K562 (cell line): ENCODE measurements around the gene CMPK1. TPM values are rescaled to one million over a fixed set of nuclear protein-coding genes. Genes with fewer than 3 reads are reported as not detected.

Experiments
- ATAC-seq: fragments of 200-7000 bp; cut with Tn5 transposase; 3 replicates; pipeline ENCODE4 v1.9.1; 2020; ENCODE audit warnings: moderate library complexity
- BruUV-seq: library from RNA; stranded (reverse); fragments of 400-500 nt; replicated peaks from 2 replicates; lab custom pipeline; 2021; lab: Mats Ljungman, UMichigan
- CTCF ChIA-PET: fragments of 300-600 bp; formaldehyde crosslinking; extraction: SDS; loops from one replicate; lab custom pipeline; 2021; ENCODE audit warnings: low intra/inter-chr PET ratio; lab: Yijun Ruan, JAX
- POLR2A ChIA-PET: fragments of 300-600, 350-650 bp; sonication (Branson Sonifier 250); formaldehyde crosslinking; extraction: SDS; loops from one replicate; lab custom pipeline; 2021; ENCODE audit warnings: antibody characterized with exemption, inconsistent platforms; lab: Yijun Ruan, JAX
- DNase-seq, 4 experiments: peaks; one replicate each; pipeline versions ENCODE4 v3.0.0 to v3.0.0-alpha.2; 2011 to 2018; ENCODE audit warnings: low spot score in 3 of 4, mixed read lengths in 3 of 4; ENCODE audit errors: extremely low read depth in 1 of 4
- FAIRE-seq: peaks from 2 replicates; lab custom pipeline; 2011; peaks lifted over from hg19 to GRCh38; lab: Jason Lieb, UNC
- H2AFZ ChIP-seq: 2 replicates; pipeline ENCODE4 v1.6.0; 2011; ENCODE audit warnings: low read depth, low read length, control low read depth, inconsistent platforms
- H3K27ac ChIP-seq: fragments of 200-600 bp; 3 replicates; pipeline ENCODE4 v1.8.0; 2011; ENCODE audit warnings: low read depth, mild to moderate bottlenecking, control low read depth, inconsistent platforms, low read length, moderate library complexity, mixed read lengths; ENCODE audit errors: extremely low read depth
- H3K27me3 ChIP-seq, 2 experiments: fragments of 300-600 bp in 1 of 2; 2 replicates in 1 of 2; 3 replicates in 1 of 2; pipeline versions ENCODE4 v1.6.0 to v1.8.0; 2011; ENCODE audit warnings: inconsistent platforms in 2 of 2, low read length in 2 of 2, mild to moderate bottlenecking in 1 of 2, mixed read lengths in 1 of 2, moderate library complexity in 1 of 2; ENCODE audit not compliant: control insufficient read depth in 2 of 2, insufficient read depth in 2 of 2
- H3K36me3 ChIP-seq: fragments of 300-600 bp; 3 replicates; pipeline ENCODE4 v1.8.0; 2011; ENCODE audit warnings: mild to moderate bottlenecking, low read length, inconsistent platforms; ENCODE audit not compliant: control insufficient read depth, insufficient read depth
- H3K4me1 ChIP-seq, 2 experiments: fragments of 200-600 bp in 1 of 2; replicated peaks in 1 of 2; 2 replicates in 1 of 2; 3 replicates in 1 of 2; pipeline versions ENCODE4 v1.5.1 to v1.8.0; 2011; ENCODE audit warnings: inconsistent platforms in 2 of 2, low read length in 2 of 2, mild to moderate bottlenecking in 1 of 2, mixed read lengths in 1 of 2, moderate library complexity in 1 of 2; ENCODE audit not compliant: control insufficient read depth in 2 of 2, insufficient read depth in 2 of 2
- H3K4me2 ChIP-seq: 2 replicates; pipeline ENCODE4 v1.6.1; 2011; ENCODE audit warnings: low read length, control low read depth, inconsistent platforms, mixed read lengths; ENCODE audit not compliant: insufficient read depth
- H3K4me3 ChIP-seq: fragments of 200-600 bp; sonication (generic), shearing (Covaris generic); 2 replicates; pipeline ENCODE4 v1.5.1; 2016; ENCODE audit warnings: control low read depth, inconsistent platforms
- H3K79me2 ChIP-seq: fragments of 200-600 bp; 3 replicates; pipeline ENCODE4 v1.8.0; 2011; ENCODE audit warnings: low read length, inconsistent platforms; ENCODE audit not compliant: control insufficient read depth, insufficient read depth
- H3K9ac ChIP-seq, 2 experiments: 2 replicates each; pipeline versions ENCODE4 v1.6.0 to v1.6.1; 2011; ENCODE audit warnings: low read depth in 2 of 2, low read length in 2 of 2, control low read depth in 1 of 2, inconsistent platforms in 1 of 2, mild to moderate bottlenecking in 1 of 2, mixed read lengths in 1 of 2; ENCODE audit not compliant: insufficient read depth in 1 of 2
- H3K9me1 ChIP-seq: one replicate; pipeline ENCODE4 v1.6.0; 2011; ENCODE audit warnings: inconsistent platforms, mild to moderate bottlenecking, low read length, moderate library complexity; ENCODE audit not compliant: control insufficient read depth, insufficient read depth
- H3K9me3 ChIP-seq: replicated peaks from 2 replicates; pipeline ENCODE4 v1.5.1; 2011; ENCODE audit warnings: low read depth, low read length, inconsistent platforms; ENCODE audit not compliant: control insufficient read depth, insufficient read depth
- H4K20me1 ChIP-seq: replicated peaks from 2 replicates; pipeline ENCODE4 v1.6.1; 2011; ENCODE audit warnings: low read length, inconsistent platforms, mixed read lengths; ENCODE audit not compliant: control insufficient read depth, insufficient read depth
- C11orf30 ChIP-seq: fragments of 450-650 bp; IDR thresholded peaks from 2 replicates; pipeline ENCODE4 v1.6.1; 2016; ENCODE audit warnings: low read depth, mild to moderate bottlenecking
- CBFA2T2 ChIP-seq: fragments of 450-650 bp; conservative IDR thresholded peaks from 2 replicates; pipeline ENCODE4 v1.6.1; 2017; ENCODE audit warnings: mild to moderate bottlenecking
- CEBPB ChIP-seq: fragments of 450-650 bp; IDR thresholded peaks from 2 replicates; pipeline ENCODE4 v1.6.1; 2016; ENCODE audit warnings: missing genetic modification characterization, missing compliant biosample characterization
- CEBPG ChIP-seq, 3 experiments: fragments of 200-800 bp in 1 of 3; sonication (Bioruptor generic) in 1 of 3; sonication (generic) in 1 of 3; formaldehyde crosslinking in 1 of 3; IDR thresholded peaks in 2 of 3; conservative IDR thresholded peaks in 1 of 3; 2 replicates each; pipeline versions ENCODE4 v1.6.1 to v1.8.0; 2016 to 2022; ENCODE audit warnings: missing compliant biosample characterization in 2 of 3, missing genetic modification characterization in 2 of 3, mild to moderate bottlenecking in 1 of 3, missing genetic modification reagents in 1 of 3
- FOXP1 ChIP-seq: sonication (generic); formaldehyde crosslinking; IDR thresholded peaks from 2 replicates; pipeline ENCODE4 v1.8.0; 2022; ENCODE audit warnings: mild to moderate bottlenecking, missing genetic modification reagents
- KDM1A ChIP-seq, 2 experiments: fragments of 450-650 bp; IDR thresholded peaks; 2 replicates each; pipeline ENCODE4 v1.6.1; 2016; ENCODE audit warnings: mild to moderate bottlenecking in 2 of 2
- KLF13 ChIP-seq: fragments of 450-650 bp; IDR thresholded peaks from 2 replicates; pipeline ENCODE4 v1.6.1; 2016; ENCODE audit warnings: missing genetic modification characterization, low read depth, mild to moderate bottlenecking, missing compliant biosample characterization, moderate library complexity, borderline replicate concordance
- MAFF ChIP-seq: IDR thresholded peaks from 2 replicates; pipeline ENCODE4 v1.6.1; 2012; ENCODE audit warnings: low read length, improper control_type of control experiment
- MAFG ChIP-seq: fragments of 450-650 bp; conservative IDR thresholded peaks from 2 replicates; pipeline ENCODE4 v1.6.1; 2016; ENCODE audit warnings: missing genetic modification characterization, missing compliant biosample characterization
- MAFK ChIP-seq: IDR thresholded peaks from 2 replicates; pipeline ENCODE4 v1.6.1; 2011; ENCODE audit warnings: low read length, improper control_type of control experiment
- TAF9B ChIP-seq: fragments of 450-650 bp; IDR thresholded peaks from 2 replicates; pipeline ENCODE4 v1.6.1; 2018; ENCODE audit warnings: mild to moderate bottlenecking; ENCODE audit not compliant: partially characterized antibody
- THRAP3 ChIP-seq: fragments of 450-650 bp; IDR thresholded peaks from 2 replicates; pipeline ENCODE4 v1.6.1; 2016; ENCODE audit warnings: mild to moderate bottlenecking, inconsistent platforms, borderline replicate concordance
- ZKSCAN3 ChIP-seq: fragments of 250-450 bp; sonication (Bioruptor Pico); IDR thresholded peaks from 2 replicates; pipeline ENCODE4 v1.4.0; 2020
- ZNF316 ChIP-seq: fragments of 450-650 bp; IDR thresholded peaks from 2 replicates; pipeline ENCODE4 v1.6.1; 2016
- in situ Hi-C: fragments of 300-500 bp; cut with MboI; formaldehyde crosslinking; loops from 4 replicates; pipeline ENCODE4 v1.15.0; 2018; ENCODE audit warnings: inconsistent platforms, mixed read lengths
- intact Hi-C: fragments of 100-400 bp; cut with micrococcal nuclease; formaldehyde crosslinking; loops from 2 replicates; pipeline ENCODE4 v1.14.2; 2022
- polyA plus RNA-seq, 8 experiments: library from polyadenylated mRNA; depleted of rRNA in 4 of 8; stranded (reverse) in 5 of 8; unstranded in 3 of 8; fragments of >200 nt; fragmentation: Nextera tagmentation in 2 of 8; fragmentation: Illumina TruSeq in 1 of 8; extraction: Ambion mirVana in 2 of 8; extraction: Trizol in 1 of 8; gene quantifications; 2 replicates each; pipeline versions ENCODE4 v1.2.1 to v1.2.3, GENCODE V29; 2011 to 2014; ENCODE audit warnings: inconsistent platforms in 1 of 8, missing spikeins in 1 of 8
- total RNA-seq, 7 experiments: library from RNA; depleted of rRNA in 6 of 7; stranded (reverse); fragments of >200 nt in 6 of 7; fragmentation: Illumina TruSeq in 2 of 7; extraction: Trizol in 2 of 7; gene quantifications; 2 replicates each; pipeline versions ENCODE4 v1.2.1 to v1.2.3, GENCODE V29; 2011 to 2021; ENCODE audit warnings: low replicate concordance in 1 of 7
- TF ChIP-seq, protein P1 (sequence below): fragments of 250-450 bp; sonication (Bioruptor Pico); IDR thresholded peaks from 2 replicates; pipeline ENCODE4 v1.4.0; 2020; ENCODE audit warnings: borderline replicate concordance
- TF ChIP-seq, protein P2 (sequence below): IDR thresholded peaks from 2 replicates; pipeline ENCODE4 v1.6.1; 2016; ENCODE audit warnings: missing genetic modification characterization, missing compliant biosample characterization

CMPK1 gene
- total and polyA plus RNA-seq, 9 of the 15 experiments (the other 6 are each of a cell fraction or from before 2014, with no cell fraction given): 54.5 to 197 (median 116) TPM

DNA sequence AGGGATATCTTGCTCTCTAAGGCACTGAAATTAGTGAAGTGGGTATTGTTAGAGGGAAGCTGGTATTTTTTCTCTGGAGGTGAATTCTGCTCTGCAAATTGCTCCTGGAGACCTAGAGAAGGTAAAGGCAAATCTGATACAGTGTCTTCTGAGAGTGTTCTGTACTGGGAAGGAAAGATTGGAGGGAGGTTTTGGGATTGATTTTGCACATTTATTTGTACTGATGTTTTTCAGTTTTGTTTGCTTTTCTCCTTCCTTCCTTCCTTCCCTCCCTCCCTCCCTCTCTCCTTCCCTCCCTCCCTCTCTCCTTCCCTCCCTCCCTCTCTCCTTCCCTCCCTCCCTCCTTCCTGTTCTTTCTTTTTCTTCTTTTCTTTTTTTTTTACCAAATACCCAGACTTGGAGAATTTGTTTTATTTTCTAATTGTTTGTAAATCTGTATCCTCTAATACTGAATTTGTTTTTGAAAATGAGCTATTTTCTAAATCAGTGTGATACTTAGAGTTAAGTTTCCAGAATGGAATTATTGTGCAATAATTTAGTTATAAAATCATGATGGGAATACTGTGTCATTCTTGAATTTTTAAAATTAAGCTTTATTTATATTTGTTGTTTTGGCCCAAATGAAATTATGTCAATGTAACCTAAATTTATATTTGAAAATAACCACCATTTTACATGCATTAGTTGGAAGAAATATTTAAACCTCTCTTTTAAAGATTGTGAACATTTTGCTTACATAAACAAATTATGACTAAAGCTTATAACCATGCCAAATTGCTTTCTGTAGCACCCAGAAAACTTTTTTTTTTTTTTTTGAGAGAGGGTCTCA is 4.9 kb downstream of the CMPK1 start:
- no peak overlapping the region for H3K4me3 ChIP-seq
- 0 out of 2 replicates have a peak, but pooled peaks cover 3% of the 10 kb centered on the region for H4K20me1 ChIP-seq
- H3K4me2 ChIP-seq: no peak overlapping the region
- BruUV-seq: no TSS peak
- TF ChIP-seq MAFK (peak; percentile 82), ZKSCAN3 (CRISPR knock-in tag) (no peak), CBFA2T2 (no peak), MAFG (tag) (peak; percentile 45; the same call in 1 of the 2 replicates), KLF13 (tag) (no peak), TAF9B (no peak), CEBPG (CRISPR knock-in tag; IDR thresholded peaks at IDR 0.05) (no peak), CEBPG (tag; conservative IDR thresholded peaks at IDR 0.05 in 1 of 2, IDR thresholded peaks at IDR 0.05 in 1 of 2) (peak; percentile 66 to 98), ZNF316 (peak; percentile 94), C11orf30 (peak; percentile 84), FOXP1 (CRISPR knock-in tag) (no peak), CEBPB (tag) (peak; percentile 89), THRAP3 (no peak), MAFF (peak; percentile 77), KDM1A (IDR thresholded peaks at IDR 0.05) (0 out of 4 replicates have a peak, but pooled peaks of 1 of the 2 experiments have one; percentile 8)
- TF ChIP-seq, protein P1, sequence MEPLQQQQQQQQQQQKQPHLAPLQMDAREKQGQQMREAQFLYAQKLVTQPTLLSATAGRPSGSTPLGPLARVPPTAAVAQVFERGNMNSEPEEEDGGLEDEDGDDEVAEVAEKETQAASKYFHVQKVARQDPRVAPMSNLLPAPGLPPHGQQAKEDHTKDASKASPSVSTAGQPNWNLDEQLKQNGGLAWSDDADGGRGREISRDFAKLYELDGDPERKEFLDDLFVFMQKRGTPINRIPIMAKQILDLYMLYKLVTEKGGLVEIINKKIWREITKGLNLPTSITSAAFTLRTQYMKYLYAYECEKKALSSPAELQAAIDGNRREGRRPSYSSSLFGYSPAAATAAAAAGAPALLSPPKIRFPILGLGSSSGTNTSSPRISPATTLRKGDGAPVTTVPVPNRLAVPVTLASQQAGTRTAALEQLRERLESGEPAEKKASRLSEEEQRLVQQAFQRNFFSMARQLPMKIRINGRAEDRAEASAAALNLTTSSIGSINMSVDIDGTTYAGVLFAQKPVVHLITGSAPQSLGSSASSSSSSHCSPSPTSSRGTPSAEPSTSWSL (CRISPR knock-in tag): no peak
- TF ChIP-seq, protein P2, sequence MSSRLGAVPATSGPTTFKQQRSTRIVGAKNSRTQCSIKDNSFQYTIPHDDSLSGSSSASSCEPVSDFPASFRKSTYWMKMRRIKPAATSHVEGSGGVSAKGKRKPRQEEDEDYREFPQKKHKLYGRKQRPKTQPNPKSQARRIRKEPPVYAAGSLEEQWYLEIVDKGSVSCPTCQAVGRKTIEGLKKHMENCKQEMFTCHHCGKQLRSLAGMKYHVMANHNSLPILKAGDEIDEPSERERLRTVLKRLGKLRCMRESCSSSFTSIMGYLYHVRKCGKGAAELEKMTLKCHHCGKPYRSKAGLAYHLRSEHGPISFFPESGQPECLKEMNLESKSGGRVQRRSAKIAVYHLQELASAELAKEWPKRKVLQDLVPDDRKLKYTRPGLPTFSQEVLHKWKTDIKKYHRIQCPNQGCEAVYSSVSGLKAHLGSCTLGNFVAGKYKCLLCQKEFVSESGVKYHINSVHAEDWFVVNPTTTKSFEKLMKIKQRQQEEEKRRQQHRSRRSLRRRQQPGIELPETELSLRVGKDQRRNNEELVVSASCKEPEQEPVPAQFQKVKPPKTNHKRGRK: peak; percentile 41; the same call in 1 of the 2 replicates
- POLR2A ChIA-PET: interaction anchor here (0.7 to 18.0 kb wide), 6 partner anchors 11 to 156 kb away, joined by 3 to 318 read pairs (median 4); partner anchors contain the start of gene STIL
- peak overlapping the region; percentile 55; the same call in 2 of the 3 replicates for H3K27ac ChIP-seq
- H3K79me2 ChIP-seq: peaks cover 93% of the 10 kb centered on the region
- H3K4me1 ChIP-seq: peaks cover 8 to 13% of the 10 kb centered on the region in 2 experiments; a peak in 3 of 5 replicates
- CTCF ChIA-PET: interaction anchor here (0.7 kb wide), 1 partner anchor 33 kb away, joined by 4 read pairs; no protein-coding TSS in a partner anchor
- H3K27me3 ChIP-seq: no peaks in the 10 kb centered on the region
- H2AFZ ChIP-seq: no peak overlapping the region
- FAIRE-seq: peak; percentile 23
- ATAC-seq: no peak
- H3K9me3 ChIP-seq: no peaks in the 10 kb centered on the region
- no peaks in the 10 kb centered on the region for H3K9me1 ChIP-seq
- intact Hi-C loops: loop anchor here (5.0 kb wide), 1 partner anchor 34 kb away; no protein-coding TSS in a partner anchor
- H3K9ac ChIP-seq: no peak overlapping the region; a peak in 1 of 4 replicates
- DNase-seq: no peak
- in situ Hi-C loops: no loop called here
- peaks cover 36% of the 10 kb centered on the region for H3K36me3 ChIP-seq
